ENCODE measurements around the gene LSM7.
A peak's percentile ranks its signal among the peaks of the same experiment; 100 is the strongest.

The LSM7 gene

GRCh38 chr19:2325281-2326046, 2.9 kb downstream of the LSM7 start:
- no peak for FAIRE-seq

GRCh38 chr19:2324220-2324948, 4.0 kb downstream of the LSM7 start:
- peak; percentile 82 for FAIRE-seq
- DNase-seq (ENCODE audit: low spot score) = peak; percentile 49

More at GRCh38 chr19:2325281-2326046, 2.9 kb downstream of the LSM7 start:
- no peak for DNase-seq (ENCODE audit: low spot score)

- DNase-seq (ENCODE audit: low spot score) (no peak), FAIRE-seq (no peak)
Observed at GRCh38 chr19:2323707-2324106, 4.7 kb downstream of the LSM7 start.

- FAIRE-seq (no peak), DNase-seq (ENCODE audit: low spot score) (no peak)
Observed at GRCh38 chr19:2321565-2322283, 6.7 kb downstream of the LSM7 start.

GRCh38 chr19:2320939-2321338, 7.4 kb downstream of the LSM7 start:
- FAIRE-seq (no peak), DNase-seq (ENCODE audit: low spot score) (no peak)

GRCh38 chr19:2320049-2320448, 8.3 kb downstream of the LSM7 start:
- no peak for DNase-seq (ENCODE audit: low spot score)
- FAIRE-seq = no peak

GRCh38 chr19:2319551-2319950, 8.8 kb downstream of the LSM7 start:
- DNase-seq (ENCODE audit: low spot score) (no peak), FAIRE-seq (no peak)

- no peak for FAIRE-seq
- DNase-seq (ENCODE audit: low spot score) = no peak
Observed at GRCh38 chr19:2318923-2319322, 9.5 kb downstream of the LSM7 start.

- FAIRE-seq (no peak), DNase-seq (ENCODE audit: low spot score) (no peak)
Observed at GRCh38 chr19:2317756-2318155, 10.6 kb downstream of the LSM7 start.

GRCh38 chr19:2317300-2317699, 11.1 kb downstream of the LSM7 start:
- FAIRE-seq = no peak
- DNase-seq (ENCODE audit: low spot score) = no peak

- FAIRE-seq (no peak), DNase-seq (ENCODE audit: low spot score) (peak; percentile 26)
Observed at GRCh38 chr19:2315818-2316353, 12.5 kb downstream of the LSM7 start.

- DNase-seq (ENCODE audit: low spot score) = no peak
- FAIRE-seq = no peak
Observed at GRCh38 chr19:2315121-2315817, 13.1 kb downstream of the LSM7 start.

GRCh38 chr19:2312820-2313501, 15.4 kb downstream of the LSM7 start:
- DNase-seq (ENCODE audit: low spot score) (no peak), FAIRE-seq (no peak)

GRCh38 chr19:2311093-2311492, 17.3 kb downstream of the LSM7 start:
- no peak for DNase-seq (ENCODE audit: low spot score)
- no peak for FAIRE-seq

GRCh38 chr19:2309734-2310362, 18.5 kb downstream of the LSM7 start:
- DNase-seq (ENCODE audit: low spot score) (peak; percentile 97), FAIRE-seq (peak; percentile 94)

- FAIRE-seq (no peak), DNase-seq (ENCODE audit: low spot score) (no peak)
Observed at GRCh38 chr19:2308114-2308556, 20.3 kb downstream of the LSM7 start, which contains the start of gene LINGO3. Gene LINGO3, minus strand, starts transcription at chr19:2308154. Its CDS starts 16,378 bp downstream, at chr19:2291776.

GRCh38 chr19:2307518-2308012, 20.8 kb downstream of the LSM7 start:
- DNase-seq (ENCODE audit: low spot score) = no peak
- no peak for FAIRE-seq

- FAIRE-seq = no peak
- DNase-seq (ENCODE audit: low spot score) = no peak
Observed at GRCh38 chr19:2306971-2307370, 21.4 kb downstream of the LSM7 start.

GRCh38 chr19:2306281-2306806, 22.0 kb downstream of the LSM7 start:
- DNase-seq (ENCODE audit: low spot score) (no peak), FAIRE-seq (no peak)

Measured in RCC 7860 (cell line).